KMS-11 (cell line): ENCODE results near the gene C7.
A peak's percentile ranks its signal among the peaks of the same experiment; 100 is the strongest.

Experiments used
- H2AFZ ChIP-seq: fragments of 200-600 bp; sonication (generic); 2 replicates; pipeline ENCODE4 v1.6.1; 2016; ENCODE audit warnings: antibody characterized with exemption, mixed run types, low read depth
- H3K27ac ChIP-seq: fragments of 200-600 bp; sonication (generic); 2 replicates; pipeline ENCODE4 v1.6.1; 2016; ENCODE audit warnings: mild to moderate bottlenecking, mixed run types
- H3K27me3 ChIP-seq: fragments of 200-600 bp; sonication (generic); 2 replicates; pipeline ENCODE4 v1.6.1; 2017; ENCODE audit warnings: mild to moderate bottlenecking, low read depth, mixed run types, moderate library complexity; ENCODE audit not compliant: insufficient read depth
- H3K36me3 ChIP-seq: fragments of 200-600 bp; sonication (generic); 2 replicates; pipeline ENCODE4 v1.6.1; 2017; ENCODE audit warnings: mild to moderate bottlenecking, mixed run types; ENCODE audit not compliant: insufficient read depth
- H3K4me1 ChIP-seq: fragments of 200-600 bp; sonication (generic); 2 replicates; pipeline ENCODE4 v1.6.1; 2016; ENCODE audit warnings: mild to moderate bottlenecking, low read depth, mixed run types; ENCODE audit not compliant: poor library complexity, severe bottlenecking
- H3K4me2 ChIP-seq: fragments of 200-600 bp; sonication (generic); 2 replicates; pipeline ENCODE4 v1.7.0; 2016; ENCODE audit warnings: mild to moderate bottlenecking, mixed run types
- H3K4me3 ChIP-seq: fragments of 200-600 bp; sonication (generic); IDR thresholded peaks from 2 replicates; pipeline ENCODE4 v1.6.1; 2017; ENCODE audit warnings: low read depth, low read length, mixed read lengths; ENCODE audit not compliant: insufficient read depth
- H3K79me2 ChIP-seq: fragments of 200-600 bp; sonication (generic); 2 replicates; pipeline ENCODE4 v1.6.1; 2016; ENCODE audit warnings: low read depth, mixed run types; ENCODE audit not compliant: insufficient read depth
- H3K9ac ChIP-seq: fragments of 200-600 bp; sonication (generic); 2 replicates; pipeline ENCODE4 v1.6.1; 2016; ENCODE audit warnings: mild to moderate bottlenecking, mixed run types
- H4K20me1 ChIP-seq: fragments of 200-600 bp; sonication (generic); 2 replicates; pipeline ENCODE4 v1.6.1; 2016; ENCODE audit warnings: mild to moderate bottlenecking, mixed run types; ENCODE audit not compliant: insufficient read depth
- CTCF ChIP-seq: fragments of 200-600 bp; sonication (generic); conservative IDR thresholded peaks from 2 replicates; pipeline ENCODE4 v1.6.1; 2017; ENCODE audit warnings: low read depth, mild to moderate bottlenecking, antibody characterized with exemption, low read length, moderate library complexity, mixed read lengths

The C7 gene

DNA sequence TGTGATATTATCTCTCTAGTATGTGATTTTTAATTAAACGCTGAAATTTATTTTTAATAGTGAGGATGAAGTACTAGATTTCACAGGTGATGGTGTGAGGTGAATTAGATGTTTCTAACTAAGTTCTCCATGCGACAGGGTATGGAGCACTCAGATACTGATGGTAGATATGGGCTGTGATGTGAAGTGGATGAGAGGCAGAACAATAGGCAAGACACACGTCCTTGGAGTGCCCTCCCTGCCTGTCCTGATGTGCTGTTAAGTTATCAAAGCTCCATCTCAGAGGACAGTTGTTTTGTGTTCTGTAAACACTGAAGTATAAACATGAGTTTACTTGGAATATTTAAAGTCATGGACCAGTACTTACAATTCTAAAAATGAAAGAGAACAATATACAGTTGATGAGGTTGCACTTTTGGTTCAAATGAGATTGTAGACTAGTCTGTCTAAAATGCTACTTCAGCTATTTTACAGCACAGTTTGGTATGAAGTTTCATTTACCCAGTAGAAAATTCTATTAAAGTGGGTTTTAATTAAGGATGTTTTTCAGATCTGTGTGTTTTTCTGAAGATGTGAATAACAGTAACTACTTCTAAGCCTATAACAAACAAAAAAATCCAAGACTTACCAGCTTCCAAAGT lies 64.2 kb downstream of the C7 start:
- Histone ChIP-seq H3K27ac (no peak overlapping the region), H3K4me1 (peaks cover 9% of the 10 kb centered on the region), H3K27me3 (no peaks in the 10 kb centered on the region), H3K4me2 (no peak overlapping the region), H3K9ac (no peak overlapping the region), H3K36me3 (no peaks in the 10 kb centered on the region), H3K79me2 (no peaks in the 10 kb centered on the region), H2AFZ (peak overlapping the region; percentile 51), H4K20me1 (no peaks in the 10 kb centered on the region), H3K4me3 (no peak overlapping the region)
- no peak for TF ChIP-seq CTCF

DNA sequence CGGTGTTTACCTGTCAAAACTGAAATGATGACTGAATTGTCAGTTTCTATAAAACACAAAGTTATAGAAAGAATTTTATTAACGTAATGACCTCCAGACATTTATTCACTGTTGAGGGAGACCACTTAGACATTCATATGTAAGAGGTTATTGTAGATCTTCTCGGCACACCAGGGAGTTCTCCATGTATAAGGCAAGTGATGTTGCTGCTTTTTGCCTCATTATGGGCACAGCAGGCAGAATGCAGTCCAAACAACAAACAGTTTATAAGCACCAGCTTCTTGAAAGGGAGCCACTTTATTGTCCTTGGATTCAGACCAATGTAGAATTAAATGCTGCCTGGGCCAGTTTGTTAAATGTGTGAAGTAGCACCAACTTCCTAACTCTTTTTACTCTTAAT lies 66.7 kb downstream of the C7 start:
- Histone ChIP-seq H3K36me3 (no peaks in the 10 kb centered on the region), H3K27ac (no peak overlapping the region), H3K4me1 (peaks cover 9% of the 10 kb centered on the region), H3K4me2 (no peak overlapping the region), H3K27me3 (no peaks in the 10 kb centered on the region), H3K4me3 (no peak overlapping the region), H2AFZ (no peak overlapping the region), H3K9ac (no peak overlapping the region), H3K79me2 (no peaks in the 10 kb centered on the region), H4K20me1 (no peaks in the 10 kb centered on the region)
- no peak for TF ChIP-seq CTCF

- no peak overlapping the region for H2AFZ ChIP-seq
- no peak overlapping the region for H3K9ac ChIP-seq
- no peaks in the 10 kb centered on the region for H3K79me2 ChIP-seq
- H3K27ac ChIP-seq = no peak overlapping the region
- H3K4me3 ChIP-seq = no peak overlapping the region
- H3K4me2 ChIP-seq = no peak overlapping the region
- H3K4me1 ChIP-seq = peaks cover 9% of the 10 kb centered on the region
- no peaks in the 10 kb centered on the region for H4K20me1 ChIP-seq
- no peak for TF ChIP-seq CTCF
- H3K36me3 ChIP-seq = no peaks in the 10 kb centered on the region
- H3K27me3 ChIP-seq = no peaks in the 10 kb centered on the region
Observed at GRCh38 chr5:40976836-40977235, 67.5 kb downstream of the C7 start.

- H3K27me3 ChIP-seq = no peaks in the 10 kb centered on the region
- no peak overlapping the region for H3K27ac ChIP-seq
- H3K79me2 ChIP-seq = no peaks in the 10 kb centered on the region
- no peak overlapping the region for H3K4me3 ChIP-seq
- H3K4me2 ChIP-seq = no peak overlapping the region
- no peaks in the 10 kb centered on the region for H3K4me1 ChIP-seq
- no peaks in the 10 kb centered on the region for H4K20me1 ChIP-seq
- H3K9ac ChIP-seq = no peak overlapping the region
- H2AFZ ChIP-seq = no peak overlapping the region
- H3K36me3 ChIP-seq = no peaks in the 10 kb centered on the region
- TF ChIP-seq CTCF = no peak
Observed at GRCh38 chr5:40981420-40981819, 72.1 kb downstream of the C7 start.
